GM21717 (cell line): ENCODE results near the gene HOXA4.

Experiments used
- ATAC-seq: cut with Tn5 transposase; IDR thresholded peaks from one replicate; pipeline ENCODE4 v1.9.1; 2021; ENCODE audit warnings: mild to moderate bottlenecking, moderate library complexity; ENCODE audit not compliant: unreplicated experiment

The HOXA4 gene

GRCh38 chr7:27130540-27131389 lies at the start of gene HOXA4:
HOXA4 (minus strand) TSS chr7:27130757; CDS start chr7:27130733, 24 bp downstream.
- ATAC-seq: no peak

- no peak for ATAC-seq
Measured at GRCh38 chr7:27179503-27180430, 49.2 kb upstream of the HOXA4 start.

- ATAC-seq: no peak
Measured at GRCh38 chr7:27179030-27179429, 48.5 kb upstream of the HOXA4 start.

- ATAC-seq: no peak
Measured at GRCh38 chr7:27178366-27178765, 47.8 kb upstream of the HOXA4 start.

GRCh38 chr7:27177795-27178320 lies 47.3 kb upstream of the HOXA4 start:
- no peak for ATAC-seq

- no peak for ATAC-seq
Measured at GRCh38 chr7:27176962-27177794, 46.6 kb upstream of the HOXA4 start.

GRCh38 chr7:27176524-27176845 lies 45.9 kb upstream of the HOXA4 start:
- no peak for ATAC-seq

- ATAC-seq: no peak
Measured at GRCh38 chr7:27175626-27176523, 45.3 kb upstream of the HOXA4 start.

- ATAC-seq: no peak
Measured at GRCh38 chr7:27174874-27175625, 44.5 kb upstream of the HOXA4 start.

GRCh38 chr7:27173956-27174873 lies 43.7 kb upstream of the HOXA4 start, which contains the start of gene HOXA10:
HOXA10 (minus strand) TSS chr7:27174320; CDS start chr7:27174306, 14 bp downstream.
- ATAC-seq: no peak

- ATAC-seq: no peak
Measured at GRCh38 chr7:27173511-27173955, 43.0 kb upstream of the HOXA4 start.

GRCh38 chr7:27172823-27173510 lies 42.4 kb upstream of the HOXA4 start:
- no peak for ATAC-seq

GRCh38 chr7:27172315-27172774 lies 41.8 kb upstream of the HOXA4 start:
- no peak for ATAC-seq

- no peak for ATAC-seq
Measured at GRCh38 chr7:27171637-27172314, 41.2 kb upstream of the HOXA4 start.

- ATAC-seq: no peak
Measured at GRCh38 chr7:27171325-27171636, 40.7 kb upstream of the HOXA4 start.

- no peak for ATAC-seq
Measured at GRCh38 chr7:27170426-27171324, 40.1 kb upstream of the HOXA4 start.
